ENCODE data around the gene NMUR1. TPM values are rescaled to one million over a fixed set of nuclear protein-coding genes. Genes with fewer than 3 reads are reported as not detected.

The NMUR1 gene
- total and polyA plus RNA-seq, 11 donors = 0.10 to 0.71 (median 0.35) TPM; not detected in 2

GRCh38 chr2:231480781-231481180, 49.5 kb downstream of the NMUR1 start:
- ATAC-seq (no peak), DNase-seq (no peak)
- Histone ChIP-seq H3K27me3 (no peaks in the 10 kb centered on the region), H3K4me3 (no peak overlapping the region), H3K4me1 (peaks cover 0 to 14% (median 0%) of the 10 kb centered on the region in 12 donors), H3K9me3 (no peaks in the 10 kb centered on the region), H3K36me3 (no peaks in the 10 kb centered on the region), H3K27ac (no peak overlapping the region)
- TF ChIP-seq POLR2A (IDR thresholded peaks at IDR 0.05) = no peak
- no peak for TF ChIP-seq CTCF (IDR thresholded peaks at IDR 0.05)
- WGBS, 4 donors = 68 to 75% (median 70%) methylated on average over 2 to 3 of the region's 3 CpGs
- intact Hi-C loops (cut with DNase I) = loop anchor here in 6 of 10 donors (5.0 to 10.0 kb wide), 3 partner anchors 37 to 77 kb away; no protein-coding TSS in a partner anchor

GRCh38 chr2:231479455-231479854, 50.8 kb downstream of the NMUR1 start:
- intact Hi-C loops (cut with DNase I) = no loop called here

GRCh38 chr2:231476920-231477319, 53.3 kb downstream of the NMUR1 start:
- H3K36me3 ChIP-seq = no peaks in the 10 kb centered on the region
- no peaks in the 10 kb centered on the region for H3K27me3 ChIP-seq
- TF ChIP-seq POLR2A (IDR thresholded peaks at IDR 0.05) (no peak), CTCF (IDR thresholded peaks at IDR 0.05) (no peak)
- no peak for DNase-seq
- 85 to 89% (median 85%) methylated on average over 3 of the region's 3 CpGs for WGBS, 4 donors
- H3K9me3 ChIP-seq = no peaks in the 10 kb centered on the region
- H3K4me3 ChIP-seq = no peak overlapping the region
- ATAC-seq = no peak
- peaks cover 0 to 6% (median 0%) of the 10 kb centered on the region in 12 donors for H3K4me1 ChIP-seq
- intact Hi-C loops (cut with DNase I) = no loop called here
- no peak overlapping the region for H3K27ac ChIP-seq

More at GRCh38 chr2:231479455-231479854, 50.8 kb downstream of the NMUR1 start:
- Histone ChIP-seq H3K27me3 (no peaks in the 10 kb centered on the region), H3K4me1 (peaks cover 0 to 14% (median 0%) of the 10 kb centered on the region in 12 donors), H3K9me3 (no peaks in the 10 kb centered on the region), H3K36me3 (no peaks in the 10 kb centered on the region), H3K27ac (no peak overlapping the region), H3K4me3 (no peak overlapping the region)
- ATAC-seq = no peak
- 85 to 88% (median 87%) methylated on average over 9 of the region's 9 CpGs for WGBS, 4 donors
- no peak for TF ChIP-seq CTCF (IDR thresholded peaks at IDR 0.05)
- no peak for DNase-seq

GRCh38 chr2:231475965-231476364, 54.3 kb downstream of the NMUR1 start:
- H3K27ac ChIP-seq = no peak overlapping the region
- no peaks in the 10 kb centered on the region for H3K27me3 ChIP-seq
- TF ChIP-seq CTCF (IDR thresholded peaks at IDR 0.05) (no peak), POLR2A (IDR thresholded peaks at IDR 0.05) (no peak)
- intact Hi-C loops (cut with DNase I) = no loop called here
- H3K4me3 ChIP-seq = no peak overlapping the region
- ATAC-seq (no peak), DNase-seq (no peak)
- H3K36me3 ChIP-seq = no peaks in the 10 kb centered on the region
- 50 to 70% (median 67%) methylated on average over 3 of the region's 3 CpGs for WGBS, 4 donors
- peaks cover 0 to 6% (median 0%) of the 10 kb centered on the region in 12 donors for H3K4me1 ChIP-seq
- no peaks in the 10 kb centered on the region for H3K9me3 ChIP-seq

Other genes with a start within 250 kb of the NMUR1 start
- 10 to 100 TPM in 2 of 9 donors, 1 to 10 TPM in 7; 1.2 to 52.4 (median 6.8) TPM for gene B3GNT7, start 134.7 kb downstream of the NMUR1 start, total RNA-seq
- 1 to 10 TPM in 1 of 2 donors, under 1 TPM in 1; 0.68 to 2.2 TPM for gene B3GNT7, start 134.7 kb downstream of the NMUR1 start, polyA plus RNA-seq
- gene NCL, start 66.0 kb downstream of the NMUR1 start, total RNA-seq = 100 to 1,000 TPM in 8 of 9 donors, 10 to 100 TPM in 1; 60.9 to 352 (median 274) TPM
- 100 to 1,000 TPM; 103 to 281 TPM for gene NCL, start 66.0 kb downstream of the NMUR1 start, polyA plus RNA-seq
- gene TEX44, start 62.4 kb upstream of the NMUR1 start, total RNA-seq = not detected
- gene TEX44, start 62.4 kb upstream of the NMUR1 start, polyA plus RNA-seq = not detected
- 100 to 1,000 TPM; 143 to 409 (median 200) TPM for gene PTMA, start 178.1 kb upstream of the NMUR1 start, total RNA-seq
- 100 to 1,000 TPM; 403 to 707 TPM for gene PTMA, start 178.1 kb upstream of the NMUR1 start, polyA plus RNA-seq